PFSK-1 (cell line): ENCODE measurements around the gene SDCCAG8.

ENCODE experiments used
- FOXP2 ChIP-seq: optimal IDR thresholded peaks from 2 replicates; pipeline ENCODE3; 2011; ENCODE audit warnings: borderline replicate concordance, control low read depth, inconsistent platforms; ENCODE audit not compliant: insufficient read depth; ENCODE audit errors: extremely low read length, extremely low read depth
- POLR2AphosphoS5 ChIP-seq: IDR thresholded peaks from 2 replicates; pipeline ENCODE4 v1.6.1; 2012; ENCODE audit warnings: low read depth, mild to moderate bottlenecking, control low read depth, low read length, moderate library complexity
- REST ChIP-seq, 2 experiments: IDR thresholded peaks; 2 replicates each; pipeline versions ENCODE4 v1.6.1 to v1.8.0; 2011 to 2012; ENCODE audit warnings: low read depth in 2 of 2, low read length in 2 of 2, control low read depth in 1 of 2, inconsistent platforms in 1 of 2, mild to moderate bottlenecking in 1 of 2, moderate library complexity in 1 of 2; ENCODE audit not compliant: insufficient read depth in 1 of 2
- SIN3A ChIP-seq: IDR thresholded peaks from 2 replicates; pipeline ENCODE4 v1.6.1; 2012; ENCODE audit warnings: mild to moderate bottlenecking, low read length, moderate library complexity, borderline replicate concordance; ENCODE audit not compliant: insufficient read depth
- TAF1 ChIP-seq: IDR thresholded peaks from 2 replicates; pipeline ENCODE4 v1.6.1; 2012; ENCODE audit warnings: low read length, control low read depth, borderline replicate concordance; ENCODE audit not compliant: insufficient read depth

- TF ChIP-seq SIN3A (no peak), POLR2AphosphoS5 (no peak), REST (IDR thresholded peaks at IDR 0.05; ENCODE audit: insufficient read depth in 1 of 2, low read depth in 2 of 2, low read length in 2 of 2) (no peak), TAF1 (no peak), FOXP2 (no peak)
Measured at GRCh38 chr1:243508303-243508713, 252.5 kb downstream of the SDCCAG8 start.
